ENCODE results near the gene TMEM145.
"Not testable (repeated sequence)": the region's sequence is repeated elsewhere in the genome, so short reads cannot be mapped to it uniquely, and the experiment has no call there.

Gene TMEM145

DNA sequence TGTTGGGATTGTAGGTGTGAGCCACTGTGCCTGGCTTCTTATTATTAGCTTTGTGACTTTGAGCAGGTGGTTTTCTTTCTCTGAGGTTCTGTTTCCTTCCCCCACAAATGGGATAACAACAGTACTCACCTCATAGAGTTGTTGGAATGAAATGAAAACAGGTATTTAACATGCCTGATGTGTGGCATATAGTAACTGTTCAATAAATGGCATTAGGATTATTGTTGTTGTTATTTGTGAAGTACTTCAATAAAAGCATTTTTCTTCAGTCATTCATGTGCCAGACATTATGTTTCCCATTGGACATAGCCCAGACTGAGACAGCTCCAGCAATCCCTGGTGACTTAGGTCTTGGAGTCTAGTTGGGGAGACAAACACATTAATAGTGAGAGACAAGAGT lies 13.9 kb downstream of the TMEM145 start:
- H3K27ac ChIP-seq (ENCODE audit: low read depth, low read length): no peak overlapping the region
- peaks cover 9% of the 10 kb centered on the region for H3K4me1 ChIP-seq (ENCODE audit: control insufficient read depth, insufficient read depth, low read length)
- H3K36me3 ChIP-seq (ENCODE audit: control insufficient read depth, insufficient read depth, low read length): no peaks in the 10 kb centered on the region
- H3K9ac ChIP-seq (ENCODE audit: low read length): no peak overlapping the region
- peaks cover 10% of the 10 kb centered on the region for H3K27me3 ChIP-seq (ENCODE audit: control insufficient read depth, insufficient read depth, low read length)
- no peak overlapping the region for H3K4me3 ChIP-seq (ENCODE audit: low read length)

DNA sequence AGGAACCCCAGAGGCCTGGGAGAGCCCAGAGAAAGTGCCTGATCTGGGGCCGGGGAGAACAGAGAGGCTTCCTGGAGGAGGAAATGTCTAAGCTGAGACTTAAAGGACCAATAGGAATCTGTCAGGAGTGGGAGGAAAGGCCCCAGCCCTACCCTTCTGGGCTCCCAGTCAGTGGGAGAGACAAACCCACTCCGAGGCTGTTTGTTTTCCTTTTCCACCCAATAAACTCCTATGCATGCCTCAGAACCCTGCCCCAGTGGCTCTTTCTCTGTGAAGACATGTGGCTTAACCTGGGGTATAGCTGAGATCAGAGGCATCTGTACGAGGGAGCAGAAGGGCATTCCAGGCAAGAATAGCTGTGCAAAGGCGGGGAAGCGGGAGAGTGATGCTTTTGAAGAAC lies 14.3 kb downstream of the TMEM145 start:
- Histone ChIP-seq H3K36me3 (ENCODE audit: control insufficient read depth, insufficient read depth, low read length) (no peaks in the 10 kb centered on the region), H3K4me3 (ENCODE audit: low read length) (no peak overlapping the region), H3K27me3 (ENCODE audit: control insufficient read depth, insufficient read depth, low read length) (peaks cover 6% of the 10 kb centered on the region), H3K4me1 (ENCODE audit: control insufficient read depth, insufficient read depth, low read length) (peaks cover 9% of the 10 kb centered on the region), H3K27ac (ENCODE audit: low read depth, low read length) (no peak overlapping the region), H3K9ac (ENCODE audit: low read length) (no peak overlapping the region)

DNA sequence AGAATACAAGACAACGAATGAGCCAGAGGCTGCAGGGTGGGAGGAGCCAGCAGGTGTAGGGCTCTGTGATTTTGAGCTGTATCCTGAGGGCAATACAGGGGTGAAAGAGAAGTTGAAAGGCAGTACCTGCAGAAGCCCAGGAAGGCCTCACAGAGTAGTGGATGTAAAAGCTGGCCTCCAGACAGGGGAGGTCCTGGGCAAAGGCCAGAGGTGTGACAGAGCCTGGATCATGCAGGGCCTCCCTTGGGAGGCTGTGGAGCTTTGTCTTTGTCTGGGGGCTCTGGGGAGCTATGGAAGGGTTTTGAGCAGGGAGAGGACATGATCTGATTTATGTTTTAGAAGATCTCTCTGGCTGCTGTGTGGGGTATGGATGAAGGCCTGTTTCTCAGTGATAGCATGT lies 15.0 kb downstream of the TMEM145 start:
- Histone ChIP-seq H3K9ac (ENCODE audit: low read length) (no peak overlapping the region), H3K4me3 (ENCODE audit: low read length) (no peak overlapping the region), H3K36me3 (ENCODE audit: control insufficient read depth, insufficient read depth, low read length) (no peaks in the 10 kb centered on the region), H3K27ac (ENCODE audit: low read depth, low read length) (no peak overlapping the region), H3K4me1 (ENCODE audit: control insufficient read depth, insufficient read depth, low read length) (peaks cover 9% of the 10 kb centered on the region), H3K27me3 (ENCODE audit: control insufficient read depth, insufficient read depth, low read length) (peaks cover 5% of the 10 kb centered on the region)

DNA sequence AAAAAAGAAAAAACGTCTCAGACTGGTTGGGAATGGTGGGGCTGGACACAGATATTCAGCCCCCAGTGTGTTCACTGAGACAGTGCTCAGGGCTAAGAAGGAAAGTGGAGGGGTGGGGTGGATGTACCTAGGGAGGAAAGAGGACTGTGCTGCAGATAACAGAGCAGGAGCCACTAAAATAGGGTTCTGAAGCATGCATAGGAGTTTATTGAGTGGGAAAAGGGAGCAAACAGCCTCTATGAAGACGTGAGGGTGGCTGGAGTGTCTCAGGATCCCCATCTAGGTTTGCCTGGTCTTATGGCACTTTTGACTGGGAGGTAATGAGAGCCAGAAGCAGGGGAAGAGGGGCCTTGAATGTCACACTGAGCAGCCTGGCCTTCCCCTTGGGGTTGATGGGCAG lies 15.7 kb downstream of the TMEM145 start:
- H3K27ac ChIP-seq (ENCODE audit: low read depth, low read length): no peak overlapping the region
- peaks cover 2% of the 10 kb centered on the region for H3K27me3 ChIP-seq (ENCODE audit: control insufficient read depth, insufficient read depth, low read length)
- no peak overlapping the region for H3K9ac ChIP-seq (ENCODE audit: low read length)
- H3K4me3 ChIP-seq (ENCODE audit: low read length): no peak overlapping the region
- peaks cover 9% of the 10 kb centered on the region for H3K4me1 ChIP-seq (ENCODE audit: control insufficient read depth, insufficient read depth, low read length)
- H3K36me3 ChIP-seq (ENCODE audit: control insufficient read depth, insufficient read depth, low read length): no peaks in the 10 kb centered on the region

DNA sequence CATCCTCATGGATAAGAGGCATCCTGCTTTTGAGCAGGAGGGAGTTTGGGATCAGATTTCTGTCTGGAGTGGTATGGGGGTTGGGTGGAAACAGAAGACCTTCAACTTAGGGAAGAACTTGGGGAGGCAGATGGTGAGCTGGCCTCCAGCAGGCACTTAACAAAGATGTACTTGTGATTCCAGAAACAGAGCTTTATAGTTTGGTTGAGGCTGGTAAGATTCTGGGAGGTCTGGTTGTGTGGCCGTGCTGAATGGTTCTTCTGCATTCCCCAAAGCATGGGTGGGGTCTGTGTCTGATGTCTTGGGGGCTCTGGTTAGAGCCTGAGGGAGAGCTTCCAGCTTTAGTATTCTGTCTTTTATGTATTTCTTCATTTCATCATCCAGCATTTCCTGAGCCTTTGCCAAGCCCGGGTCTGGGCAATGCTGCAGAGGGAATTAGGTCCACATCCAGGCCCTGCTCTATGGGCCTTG lies 17.2 kb downstream of the TMEM145 start:
- H3K27ac ChIP-seq (ENCODE audit: low read depth, low read length): no peak overlapping the region

DNA sequence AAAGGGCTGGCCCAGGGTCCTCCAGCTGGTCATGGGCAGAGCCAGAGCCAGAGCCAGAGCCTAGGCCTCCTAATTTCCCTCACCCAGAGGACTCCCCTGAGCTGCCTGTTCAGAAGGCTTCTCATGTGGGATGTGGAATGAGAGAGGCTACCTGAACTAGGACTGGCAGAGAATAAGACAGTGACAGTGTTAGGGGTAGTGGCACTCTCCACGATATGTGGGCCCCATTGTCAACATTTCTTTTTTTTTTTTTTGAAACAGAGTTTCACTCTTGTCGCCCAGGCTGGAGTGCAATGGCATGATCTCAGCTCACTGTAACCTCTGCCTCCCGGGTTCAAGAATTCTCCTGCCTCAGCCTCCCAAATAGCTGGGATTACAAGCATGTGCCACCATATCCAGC lies 18.2 kb downstream of the TMEM145 start:
- not testable (repeated sequence) for H3K4me3 ChIP-seq (ENCODE audit: low read length); H3K9ac ChIP-seq (ENCODE audit: low read length); H3K4me1 ChIP-seq (ENCODE audit: control insufficient read depth, insufficient read depth, low read length); H3K36me3 ChIP-seq (ENCODE audit: control insufficient read depth, insufficient read depth, low read length); H3K27me3 ChIP-seq (ENCODE audit: control insufficient read depth, insufficient read depth, low read length)
- peak overlapping the region; percentile 33 for H3K27ac ChIP-seq (ENCODE audit: low read depth, low read length)

More for the DNA sequence above, 17.2 kb downstream of the TMEM145 start:
- no peak overlapping the region for H3K4me3 ChIP-seq (ENCODE audit: low read length)
- peaks cover 9% of the 10 kb centered on the region for H3K4me1 ChIP-seq (ENCODE audit: control insufficient read depth, insufficient read depth, low read length)
- H3K9ac ChIP-seq (ENCODE audit: low read length): no peak overlapping the region
- peaks cover 3% of the 10 kb centered on the region for H3K36me3 ChIP-seq (ENCODE audit: control insufficient read depth, insufficient read depth, low read length)
- H3K27me3 ChIP-seq (ENCODE audit: control insufficient read depth, insufficient read depth, low read length): no peaks in the 10 kb centered on the region

DNA sequence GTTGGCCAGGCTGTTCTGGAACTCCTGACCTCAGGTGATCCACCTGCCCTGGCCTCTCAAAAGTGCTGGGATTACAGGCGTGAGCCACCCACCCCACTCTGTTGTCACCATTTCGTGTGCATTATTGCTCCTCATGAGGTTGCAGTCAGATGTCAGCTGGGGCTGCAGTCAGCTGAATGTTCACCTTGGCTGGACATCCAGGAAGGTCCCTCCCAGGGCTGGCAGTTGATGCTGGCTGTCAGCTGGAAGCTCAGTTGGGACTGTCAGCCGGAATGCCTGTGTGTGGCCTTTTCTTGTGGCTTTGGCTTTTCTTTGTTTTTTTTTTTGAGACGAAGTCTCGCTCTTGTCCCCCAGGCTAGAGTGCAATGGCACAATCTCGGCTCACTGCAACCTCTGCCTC lies 18.9 kb downstream of the TMEM145 start:
- no peak overlapping the region for H3K4me3 ChIP-seq (ENCODE audit: low read length)
- peaks cover 6% of the 10 kb centered on the region for H3K36me3 ChIP-seq (ENCODE audit: control insufficient read depth, insufficient read depth, low read length)
- no peak overlapping the region for H3K9ac ChIP-seq (ENCODE audit: low read length)
- peaks cover 2% of the 10 kb centered on the region for H3K4me1 ChIP-seq (ENCODE audit: control insufficient read depth, insufficient read depth, low read length)
- no peak overlapping the region for H3K27ac ChIP-seq (ENCODE audit: low read depth, low read length)
- no peaks in the 10 kb centered on the region for H3K27me3 ChIP-seq (ENCODE audit: control insufficient read depth, insufficient read depth, low read length)

DNA sequence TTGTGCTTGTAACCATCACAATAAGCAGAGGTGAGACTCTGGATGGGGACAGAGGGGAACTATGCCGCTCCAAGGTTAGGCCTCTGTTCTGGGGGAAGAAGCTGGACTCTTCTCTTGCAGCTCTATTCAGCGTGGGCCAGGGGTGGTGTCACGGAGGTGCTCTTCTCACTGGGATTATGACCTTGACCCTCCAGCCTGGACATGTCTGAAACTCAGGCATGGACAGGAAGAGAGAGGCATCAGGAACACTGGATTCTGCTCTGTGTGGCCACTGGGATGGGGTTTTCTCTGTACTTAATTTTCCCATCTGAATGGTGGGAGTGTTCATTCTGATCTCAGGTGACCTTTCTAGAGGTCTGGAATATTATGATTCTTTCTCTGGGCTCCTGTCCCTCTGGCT lies 19.9 kb downstream of the TMEM145 start:
- Histone ChIP-seq H3K4me1 (ENCODE audit: control insufficient read depth, insufficient read depth, low read length) (no peaks in the 10 kb centered on the region), H3K4me3 (ENCODE audit: low read length) (no peak overlapping the region), H3K27ac (ENCODE audit: low read depth, low read length) (no peak overlapping the region), H3K9ac (ENCODE audit: low read length) (no peak overlapping the region), H3K27me3 (ENCODE audit: control insufficient read depth, insufficient read depth, low read length) (no peaks in the 10 kb centered on the region), H3K36me3 (ENCODE audit: control insufficient read depth, insufficient read depth, low read length) (peaks cover 6% of the 10 kb centered on the region)

DNA sequence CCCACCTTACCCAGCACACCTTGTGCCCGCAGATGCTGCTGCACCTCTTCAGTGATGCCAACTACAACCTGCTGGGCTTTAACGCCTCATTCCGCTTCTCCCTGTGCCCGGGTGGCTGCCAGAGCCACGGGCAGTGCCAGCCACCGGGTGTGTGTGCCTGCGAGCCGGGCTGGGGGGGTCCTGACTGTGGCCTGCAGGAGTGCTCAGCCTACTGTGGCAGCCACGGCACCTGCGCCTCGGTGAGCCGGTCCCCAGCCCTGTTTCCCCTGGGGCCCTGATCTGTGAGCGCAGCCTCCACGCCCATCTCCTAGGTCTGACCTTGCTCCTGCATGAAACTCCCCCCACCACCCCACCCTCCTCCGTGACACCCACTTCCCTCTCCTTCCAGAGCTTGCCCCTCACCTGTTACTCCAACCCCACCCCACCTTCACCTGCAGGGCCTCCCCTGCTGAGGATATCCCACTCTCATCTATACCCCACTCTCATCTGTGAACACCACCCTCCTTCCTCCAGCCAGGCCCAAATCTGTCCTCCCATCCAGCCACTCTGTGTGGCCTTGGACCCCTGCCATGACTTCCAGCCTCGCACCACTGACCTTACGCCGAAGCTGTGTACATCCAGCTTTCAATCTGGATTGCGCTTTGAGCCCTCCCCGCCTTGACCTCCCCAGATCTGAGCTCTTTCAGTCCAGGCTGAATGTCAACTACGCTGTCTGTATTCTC lies 21.0 kb downstream of the TMEM145 start:
- H3K4me1 ChIP-seq (ENCODE audit: control insufficient read depth, insufficient read depth, low read length): no peaks in the 10 kb centered on the region
- H3K36me3 ChIP-seq (ENCODE audit: control insufficient read depth, insufficient read depth, low read length): peaks cover 6% of the 10 kb centered on the region
- no peak overlapping the region for H3K9ac ChIP-seq (ENCODE audit: low read length)
- H3K27me3 ChIP-seq (ENCODE audit: control insufficient read depth, insufficient read depth, low read length): no peaks in the 10 kb centered on the region
- no peak overlapping the region for H3K4me3 ChIP-seq (ENCODE audit: low read length)
- no peak overlapping the region for H3K27ac ChIP-seq (ENCODE audit: low read depth, low read length)

DNA sequence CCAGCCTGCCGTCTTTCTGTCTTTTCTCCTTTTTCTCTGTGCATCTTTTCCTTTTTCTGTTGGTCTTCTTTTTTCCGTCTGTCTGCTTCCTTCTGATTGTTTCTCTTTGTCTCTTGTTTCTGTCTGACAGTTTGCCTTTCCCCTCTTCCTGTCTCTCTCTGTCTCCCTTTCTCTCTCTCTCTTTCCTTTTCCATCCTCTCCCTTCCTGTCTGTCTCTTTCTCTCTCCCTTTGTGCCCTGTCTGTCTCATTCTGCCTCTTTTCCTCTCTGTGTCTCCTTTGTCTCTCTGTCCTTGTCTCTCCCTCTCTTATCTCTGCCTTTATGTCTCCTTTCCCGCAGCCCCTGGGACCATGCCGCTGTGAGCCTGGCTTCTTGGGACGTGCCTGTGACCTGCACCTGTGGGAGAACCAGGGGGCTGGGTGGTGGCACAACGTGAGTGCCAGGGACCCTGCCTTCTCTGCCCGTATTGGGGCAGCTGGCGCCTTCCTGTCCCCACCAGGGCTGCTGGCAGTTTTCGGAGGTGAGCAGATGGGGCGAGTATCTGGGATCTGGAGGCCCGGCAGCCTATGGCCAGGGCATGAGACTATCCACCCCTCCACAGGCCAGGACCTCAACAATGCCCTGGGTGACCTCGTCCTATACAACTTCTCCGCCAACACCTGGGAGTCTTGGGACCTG lies 21.7 kb downstream of the TMEM145 start:
- Histone ChIP-seq H3K4me3 (ENCODE audit: low read length) (no peak overlapping the region), H3K36me3 (ENCODE audit: control insufficient read depth, insufficient read depth, low read length) (peaks cover 6% of the 10 kb centered on the region), H3K4me1 (ENCODE audit: control insufficient read depth, insufficient read depth, low read length) (no peaks in the 10 kb centered on the region), H3K27me3 (ENCODE audit: control insufficient read depth, insufficient read depth, low read length) (no peaks in the 10 kb centered on the region), H3K9ac (ENCODE audit: low read length) (no peak overlapping the region), H3K27ac (ENCODE audit: low read depth, low read length) (no peak overlapping the region)

DNA sequence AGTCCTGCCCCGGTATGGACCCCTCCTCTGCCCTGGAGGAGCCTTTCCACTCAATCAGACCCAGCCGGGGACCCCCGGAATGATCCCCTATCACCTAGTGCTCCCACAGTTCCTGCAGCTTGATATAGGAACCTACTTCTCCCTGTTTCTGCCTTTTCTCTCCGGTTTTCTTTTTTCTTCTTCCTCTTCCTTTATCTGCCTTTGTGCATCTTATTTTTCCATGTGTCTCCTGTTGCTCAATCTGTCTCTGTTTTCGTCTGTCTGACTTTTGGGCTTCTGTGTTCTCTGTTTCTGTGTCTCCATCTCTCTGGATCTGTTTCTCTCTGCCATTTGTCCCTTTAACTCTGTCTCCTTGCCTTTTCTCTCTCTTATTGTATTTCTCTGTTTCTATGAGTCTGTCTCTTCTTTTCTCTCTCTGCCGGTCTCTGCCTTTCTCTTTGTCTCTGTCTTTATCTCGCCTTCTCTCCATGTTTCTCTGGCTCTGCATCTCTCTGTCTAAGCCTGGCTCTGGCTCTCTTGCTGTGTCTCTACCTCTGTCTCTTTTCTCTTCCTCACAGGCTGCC lies 22.3 kb downstream of the TMEM145 start:
- Histone ChIP-seq H3K27me3 (ENCODE audit: control insufficient read depth, insufficient read depth, low read length) (no peaks in the 10 kb centered on the region), H3K36me3 (ENCODE audit: control insufficient read depth, insufficient read depth, low read length) (peaks cover 6% of the 10 kb centered on the region), H3K9ac (ENCODE audit: low read length) (no peak overlapping the region), H3K27ac (ENCODE audit: low read depth, low read length) (no peak overlapping the region), H3K4me3 (ENCODE audit: low read length) (no peak overlapping the region), H3K4me1 (ENCODE audit: control insufficient read depth, insufficient read depth, low read length) (no peaks in the 10 kb centered on the region)

DNA sequence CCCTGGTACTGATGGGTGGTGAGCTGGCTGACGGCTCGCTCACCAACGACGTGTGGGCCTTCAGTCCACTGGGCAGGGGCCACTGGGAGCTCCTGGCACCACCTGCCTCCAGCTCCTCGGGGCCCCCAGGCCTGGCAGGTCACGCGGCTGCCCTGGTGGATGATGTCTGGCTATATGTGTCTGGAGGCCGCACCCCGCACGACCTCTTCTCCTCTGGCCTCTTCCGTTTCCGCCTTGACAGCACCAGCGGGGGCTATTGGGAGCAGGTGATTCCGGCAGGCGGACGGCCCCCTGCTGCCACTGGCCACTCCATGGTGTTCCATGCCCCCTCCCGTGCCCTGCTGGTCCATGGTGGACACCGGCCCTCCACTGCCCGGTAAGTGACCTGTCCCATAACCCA lies 22.9 kb downstream of the TMEM145 start:
- H3K36me3 ChIP-seq (ENCODE audit: control insufficient read depth, insufficient read depth, low read length): peaks cover 6% of the 10 kb centered on the region
- no peak overlapping the region for H3K9ac ChIP-seq (ENCODE audit: low read length)
- no peaks in the 10 kb centered on the region for H3K27me3 ChIP-seq (ENCODE audit: control insufficient read depth, insufficient read depth, low read length)
- no peak overlapping the region for H3K4me3 ChIP-seq (ENCODE audit: low read length)
- no peak overlapping the region for H3K27ac ChIP-seq (ENCODE audit: low read depth, low read length)
- H3K4me1 ChIP-seq (ENCODE audit: control insufficient read depth, insufficient read depth, low read length): no peaks in the 10 kb centered on the region
